ENCODE results near the gene CST6.

- TF ChIP-seq, protein P1, sequence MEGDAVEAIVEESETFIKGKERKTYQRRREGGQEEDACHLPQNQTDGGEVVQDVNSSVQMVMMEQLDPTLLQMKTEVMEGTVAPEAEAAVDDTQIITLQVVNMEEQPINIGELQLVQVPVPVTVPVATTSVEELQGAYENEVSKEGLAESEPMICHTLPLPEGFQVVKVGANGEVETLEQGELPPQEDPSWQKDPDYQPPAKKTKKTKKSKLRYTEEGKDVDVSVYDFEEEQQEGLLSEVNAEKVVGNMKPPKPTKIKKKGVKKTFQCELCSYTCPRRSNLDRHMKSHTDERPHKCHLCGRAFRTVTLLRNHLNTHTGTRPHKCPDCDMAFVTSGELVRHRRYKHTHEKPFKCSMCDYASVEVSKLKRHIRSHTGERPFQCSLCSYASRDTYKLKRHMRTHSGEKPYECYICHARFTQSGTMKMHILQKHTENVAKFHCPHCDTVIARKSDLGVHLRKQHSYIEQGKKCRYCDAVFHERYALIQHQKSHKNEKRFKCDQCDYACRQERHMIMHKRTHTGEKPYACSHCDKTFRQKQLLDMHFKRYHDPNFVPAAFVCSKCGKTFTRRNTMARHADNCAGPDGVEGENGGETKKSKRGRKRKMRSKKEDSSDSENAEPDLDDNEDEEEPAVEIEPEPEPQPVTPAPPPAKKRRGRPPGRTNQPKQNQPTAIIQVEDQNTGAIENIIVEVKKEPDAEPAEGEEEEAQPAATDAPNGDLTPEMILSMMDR (IDR thresholded peaks at IDR 0.05): no peak
- no peak for TF ChIP-seq POLR2A (IDR thresholded peaks at IDR 0.05)
- no peak for TF ChIP-seq EP300 (IDR thresholded peaks at IDR 0.05)
- no peak for TF ChIP-seq POLR2AphosphoS5 (IDR thresholded peaks at IDR 0.05)
Measured at GRCh38 chr11:65997286-65997685, 14.5 kb upstream of the CST6 start.
